ENCODE data around the gene RUFY4.

RUFY4 gene

GRCh38 chr2:218125095-218125494 lies 56.0 kb downstream of the RUFY4 start:
- no peaks in the 10 kb centered on the region for H3K27me3 ChIP-seq (ENCODE audit: insufficient read depth, low read length, poor library complexity, severe bottlenecking)
- no peaks in the 10 kb centered on the region for H3K79me2 ChIP-seq (ENCODE audit: insufficient read depth, low read length)
- no peak overlapping the region for H3K9ac ChIP-seq (ENCODE audit: low read depth, low read length, poor library complexity, severe bottlenecking)
- peaks cover 5% of the 10 kb centered on the region; the same call in 1 of the 2 replicates for H3K9me3 ChIP-seq (ENCODE audit: insufficient read depth, low read depth, low read length)
- TF ChIP-seq CTCF (conservative IDR thresholded peaks at IDR 0.05; ENCODE audit: low read length) = no peak
- no peak for TF ChIP-seq EZH2phosphoT487 (IDR thresholded peaks at IDR 0.05; ENCODE audit: borderline replicate concordance)
- no peaks in the 10 kb centered on the region for H3F3A ChIP-seq (ENCODE audit: low read depth)
- no peaks in the 10 kb centered on the region for H4K20me1 ChIP-seq (ENCODE audit: insufficient read depth, low read length, poor library complexity, severe bottlenecking)
- no peaks in the 10 kb centered on the region for H3K36me3 ChIP-seq (ENCODE audit: insufficient read depth, low read length)
- no peak overlapping the region for H3K4me2 ChIP-seq (ENCODE audit: low read depth, low read length, poor library complexity, severe bottlenecking)
- H3K9me2 ChIP-seq (replicated peaks; ENCODE audit: low read depth, low read length) = no peaks in the 10 kb centered on the region
- H3K4me3 ChIP-seq (ENCODE audit: low read length, poor library complexity, severe bottlenecking) = no peak overlapping the region
- no peaks in the 10 kb centered on the region for H3K4me1 ChIP-seq (ENCODE audit: insufficient read depth, low read length, poor library complexity, severe bottlenecking)
- H2AFZ ChIP-seq (ENCODE audit: low read length) = no peak overlapping the region

GRCh38 chr2:218125626-218126080 lies 56.6 kb downstream of the RUFY4 start, which contains the start of gene CXCR2:
Gene CXCR2, plus strand, starts transcription at chr2:218126028. Its CDS starts 8,774 bp downstream, at chr2:218134802.
- no peaks in the 10 kb centered on the region for H4K20me1 ChIP-seq (ENCODE audit: insufficient read depth, low read length, poor library complexity, severe bottlenecking)
- no peaks in the 10 kb centered on the region for H3K9me2 ChIP-seq (replicated peaks; ENCODE audit: low read depth, low read length)
- no peaks in the 10 kb centered on the region for H3K36me3 ChIP-seq (ENCODE audit: insufficient read depth, low read length)
- H3K4me3 ChIP-seq (ENCODE audit: low read length, poor library complexity, severe bottlenecking) = no peak within 1 kb of the TSS
- H3K9me3 ChIP-seq (ENCODE audit: insufficient read depth, low read depth, low read length) = peaks cover 5% of the 10 kb centered on the region; the same call in 1 of the 2 replicates
- no peaks in the 10 kb centered on the region for H3K4me1 ChIP-seq (ENCODE audit: insufficient read depth, low read length, poor library complexity, severe bottlenecking)
- H3K79me2 ChIP-seq (ENCODE audit: insufficient read depth, low read length) = no peaks in the 10 kb centered on the region
- no peak within 1 kb of the TSS for H3K4me2 ChIP-seq (ENCODE audit: low read depth, low read length, poor library complexity, severe bottlenecking)
- H2AFZ ChIP-seq (ENCODE audit: low read length) = no peak within 1 kb of the TSS
- no peaks in the 10 kb centered on the region for H3K27me3 ChIP-seq (ENCODE audit: insufficient read depth, low read length, poor library complexity, severe bottlenecking)
- TF ChIP-seq EZH2phosphoT487 (IDR thresholded peaks at IDR 0.05; ENCODE audit: borderline replicate concordance) (no peak), CTCF (conservative IDR thresholded peaks at IDR 0.05; ENCODE audit: low read length) (no peak)
- H3F3A ChIP-seq (ENCODE audit: low read depth) = no peaks in the 10 kb centered on the region
- no peak within 1 kb of the TSS for H3K9ac ChIP-seq (ENCODE audit: low read depth, low read length, poor library complexity, severe bottlenecking)

- Histone ChIP-seq H3K9me2 (replicated peaks; ENCODE audit: low read depth, low read length) (no peaks in the 10 kb centered on the region), H3K4me3 (ENCODE audit: low read length, poor library complexity, severe bottlenecking) (no peak overlapping the region), H3K36me3 (ENCODE audit: insufficient read depth, low read length) (no peaks in the 10 kb centered on the region), H3K9me3 (ENCODE audit: insufficient read depth, low read depth, low read length) (no peaks in the 10 kb centered on the region), H3K27me3 (ENCODE audit: insufficient read depth, low read length, poor library complexity, severe bottlenecking) (no peaks in the 10 kb centered on the region), H3K79me2 (ENCODE audit: insufficient read depth, low read length) (no peaks in the 10 kb centered on the region), H4K20me1 (ENCODE audit: insufficient read depth, low read length, poor library complexity, severe bottlenecking) (no peaks in the 10 kb centered on the region), H3F3A (ENCODE audit: low read depth) (no peaks in the 10 kb centered on the region), H3K9ac (ENCODE audit: low read depth, low read length, poor library complexity, severe bottlenecking) (no peak overlapping the region), H3K4me1 (ENCODE audit: insufficient read depth, low read length, poor library complexity, severe bottlenecking) (no peaks in the 10 kb centered on the region), H2AFZ (ENCODE audit: low read length) (no peak overlapping the region), H3K4me2 (ENCODE audit: low read depth, low read length, poor library complexity, severe bottlenecking) (no peak overlapping the region)
- TF ChIP-seq EZH2phosphoT487 (IDR thresholded peaks at IDR 0.05; ENCODE audit: borderline replicate concordance) = no peak
- TF ChIP-seq CTCF (conservative IDR thresholded peaks at IDR 0.05; ENCODE audit: low read length) = no peak
These were observed 58.9 kb downstream of the RUFY4 start for GRCh38 chr2:218127929-218128455.
